GM20431 (cell line): ENCODE data around the gene SULT1A4.
"Not testable (repeated sequence)": the region's sequence is repeated elsewhere in the genome, so short reads cannot be mapped to it uniquely, and the experiment has no call there.

Source experiments
- in situ Hi-C: fragments of 300-500 bp; cut with MseI, MboI; formaldehyde crosslinking; loops from one replicate; pipeline ENCODE4 v1.15.0; 2020; ENCODE audit warnings: low sequenced_read_pairs; ENCODE audit not compliant: unreplicated experiment

Gene SULT1A4

DNA sequence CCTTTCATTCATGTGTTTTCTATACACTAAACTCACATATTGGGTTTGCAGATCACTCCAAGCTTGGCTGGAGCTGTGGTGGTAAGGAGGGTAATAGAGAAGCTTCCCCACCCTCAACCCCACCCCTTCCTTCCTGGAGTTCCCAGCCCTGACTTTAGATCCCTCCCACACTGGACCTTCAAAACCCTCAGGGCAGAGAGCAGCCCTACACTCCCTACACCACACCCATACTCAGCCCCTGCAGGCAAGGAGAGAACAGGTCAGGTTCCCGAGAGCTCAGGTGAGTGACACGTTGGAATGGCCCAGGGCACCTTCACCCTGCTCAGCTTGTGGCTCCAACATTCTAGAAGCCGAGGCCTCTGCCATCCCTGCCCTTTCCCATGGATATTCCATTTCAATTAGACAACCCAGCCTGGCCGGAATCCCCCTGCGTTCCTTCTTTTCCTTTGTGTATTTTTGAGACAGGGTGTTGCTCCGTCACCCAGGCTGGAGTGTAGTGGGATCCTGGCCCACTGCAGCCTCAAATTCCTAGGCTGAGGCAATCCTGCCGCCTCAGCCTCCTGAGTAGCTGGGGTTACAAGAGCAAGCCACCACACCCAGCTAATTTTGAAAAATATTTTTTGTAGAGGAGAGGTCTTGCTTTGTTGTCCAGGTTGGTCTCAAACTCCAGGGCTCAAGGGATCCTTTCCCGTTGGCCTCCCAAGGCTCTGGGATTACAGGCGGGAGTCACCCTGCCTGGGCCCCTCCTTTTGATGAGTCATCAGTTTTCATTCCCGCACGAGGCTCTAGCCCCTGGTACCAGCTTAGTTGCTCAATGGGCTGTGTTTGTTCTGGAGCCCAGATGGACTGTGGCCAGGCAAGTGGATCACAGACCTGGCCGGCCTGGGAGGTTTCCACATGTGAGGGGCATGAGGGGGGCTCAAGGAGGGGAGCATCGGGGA, at the start of gene SULT1A4:
TSS of gene SULT1A4 (plus strand) at position 208 of the 941 bp plus-strand sequence. CDS start 1,473 bp downstream, outside the sequence.
- in situ Hi-C loops, result not testable (repeated sequence)

DNA sequence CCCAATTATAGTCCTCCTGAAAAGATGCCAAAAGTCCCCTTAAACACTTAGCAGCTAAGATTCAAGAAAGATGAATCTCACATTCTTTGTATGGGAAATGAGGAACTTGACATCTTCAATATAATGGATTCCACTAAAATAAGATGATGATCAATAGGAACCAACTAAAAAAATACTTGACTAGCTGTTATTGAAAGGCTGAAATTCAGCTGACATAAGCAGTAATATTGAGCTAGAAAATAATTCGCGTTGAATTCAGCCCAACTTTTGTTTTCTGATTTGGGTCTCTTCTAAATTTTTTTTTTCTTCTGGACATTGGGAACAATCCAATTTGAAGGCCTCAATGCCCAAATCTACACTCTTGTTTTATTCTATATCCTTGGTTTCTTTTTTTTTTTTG, 36.1 kb upstream of the SULT1A4 start:
- in situ Hi-C loops, result not testable (repeated sequence)

DNA sequence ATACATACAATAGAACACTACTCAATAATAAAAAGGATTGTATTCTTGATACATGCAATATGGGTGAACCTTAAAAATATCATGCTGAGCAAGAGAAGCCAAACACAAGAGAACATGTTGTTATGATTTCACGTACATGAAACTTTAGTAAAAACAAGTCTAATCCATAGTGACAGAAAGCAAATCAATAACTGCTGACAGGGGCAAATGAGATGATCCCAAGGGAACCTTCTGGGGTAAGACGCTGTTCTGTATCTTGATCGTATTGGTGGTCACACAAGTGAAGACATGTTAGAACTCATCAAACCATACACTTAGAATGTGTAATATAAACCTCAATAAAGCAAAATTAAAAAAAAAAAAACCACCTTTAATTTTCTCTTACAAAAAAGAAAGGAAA, 34.3 kb upstream of the SULT1A4 start:
- in situ Hi-C loops, result not testable (repeated sequence)

DNA sequence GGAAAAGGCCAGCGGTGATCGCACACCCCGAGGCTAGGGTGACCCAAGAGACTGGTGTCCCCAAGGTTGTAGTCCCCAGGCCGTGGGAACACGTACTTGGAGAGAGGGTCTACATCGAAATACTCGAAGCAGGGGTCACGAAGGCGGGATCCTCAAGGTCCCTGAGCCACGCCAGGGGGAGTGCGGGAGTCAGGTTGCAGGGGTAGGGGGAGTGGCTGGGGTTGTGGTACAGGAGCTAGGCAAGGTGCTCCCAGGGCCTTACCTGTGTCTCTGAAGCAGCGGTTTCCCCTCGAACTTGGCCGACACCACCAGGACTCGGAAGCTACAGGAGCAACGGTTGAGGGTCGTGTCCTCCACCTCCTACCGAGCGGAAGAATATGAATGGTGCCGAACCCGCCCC, 6.0 kb upstream of the SULT1A4 start:
- in situ Hi-C loops, result not testable (repeated sequence)

DNA sequence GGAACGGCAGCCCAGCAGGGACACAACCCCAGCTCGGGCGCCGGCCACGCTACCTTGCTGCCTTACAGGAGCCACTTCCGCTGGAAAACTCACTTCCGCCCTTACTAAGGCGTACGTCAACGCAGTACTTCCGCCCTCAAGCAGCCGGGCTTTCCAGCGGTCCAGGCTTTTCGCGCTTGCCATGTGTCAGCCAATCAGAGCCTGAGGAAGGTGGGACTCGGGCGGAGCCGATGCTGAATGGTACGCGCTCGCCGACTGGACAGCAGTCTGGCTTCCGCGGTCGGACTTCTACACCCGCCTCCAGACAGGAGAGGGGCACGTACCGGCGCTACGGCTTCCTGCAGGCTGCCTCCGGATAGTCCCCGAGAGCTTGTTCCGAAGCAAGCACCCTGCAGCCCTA, 5.4 kb upstream of the SULT1A4 start, which contains the start of the genes BOLA2 and SLX1B:
TSS of gene BOLA2 (minus strand) at position 83 of the 400 bp plus-strand sequence. CDS start 98 bp downstream, outside the sequence.
TSS of gene SLX1B (plus strand) at position 265 of the 400 bp plus-strand sequence.
- in situ Hi-C loops, result not testable (repeated sequence)

DNA sequence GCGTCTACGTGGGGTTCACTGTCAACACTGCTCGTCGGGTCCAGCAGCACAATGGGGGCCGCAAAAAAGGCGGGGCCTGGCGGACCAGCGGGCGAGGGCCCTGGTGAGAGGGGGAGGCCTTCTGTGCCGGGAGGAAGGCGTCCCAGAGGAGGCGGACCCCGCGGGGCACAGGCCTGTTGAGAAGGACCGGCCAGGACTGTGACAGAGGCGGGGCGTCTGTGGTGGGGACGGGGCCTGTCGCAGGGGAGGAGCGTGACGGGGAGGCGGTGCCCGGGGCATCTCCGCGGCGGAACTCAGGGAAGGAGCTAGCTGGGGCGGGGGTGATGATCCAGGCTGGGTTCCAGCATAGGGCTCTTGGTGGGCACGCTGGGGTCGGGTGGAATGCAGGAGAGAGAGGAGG, 4.9 kb upstream of the SULT1A4 start:
- in situ Hi-C loops, result not testable (repeated sequence)

DNA sequence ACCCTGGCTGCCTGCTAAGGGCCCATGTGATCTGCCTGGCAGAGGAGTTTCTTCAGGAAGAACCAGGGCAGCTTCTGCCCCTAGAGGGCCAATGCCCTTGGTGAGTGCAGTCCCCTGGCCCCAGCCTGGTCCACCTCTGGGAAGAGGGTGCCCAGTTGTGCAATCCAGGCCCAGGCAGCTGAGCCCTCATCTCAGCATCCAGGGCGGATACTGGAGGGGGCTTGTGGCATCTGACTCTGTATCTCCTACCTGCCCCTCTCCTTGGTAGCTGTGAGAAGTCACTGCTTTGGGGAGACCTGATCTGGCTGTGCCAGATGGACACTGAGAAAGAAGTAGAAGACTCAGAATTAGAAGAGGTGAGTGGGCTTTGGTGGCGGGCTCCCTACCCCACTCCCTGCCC, 2.1 kb upstream of the SULT1A4 start:
- in situ Hi-C loops, result not testable (repeated sequence)

DNA sequence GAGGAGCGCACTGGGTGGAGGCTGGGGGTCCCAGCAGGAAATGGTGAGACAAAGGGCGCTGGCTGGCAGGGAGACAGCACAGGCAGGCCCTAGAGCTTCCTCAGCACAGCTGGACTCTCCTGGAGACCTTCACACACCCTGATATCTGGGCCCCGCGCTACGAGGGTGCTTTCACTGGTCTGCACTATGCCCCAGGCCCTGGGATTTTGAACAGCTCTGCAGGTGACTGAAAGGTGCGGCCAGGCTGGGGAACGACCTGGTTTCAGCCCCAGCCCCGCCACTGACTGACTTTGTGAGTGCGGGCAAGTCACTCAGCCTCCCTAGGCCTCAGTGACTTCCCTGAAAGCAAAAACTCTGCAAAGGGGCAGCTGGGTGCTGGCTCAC, 926 bp downstream of the SULT1A4 start:
- in situ Hi-C loops, result not testable (repeated sequence)

DNA sequence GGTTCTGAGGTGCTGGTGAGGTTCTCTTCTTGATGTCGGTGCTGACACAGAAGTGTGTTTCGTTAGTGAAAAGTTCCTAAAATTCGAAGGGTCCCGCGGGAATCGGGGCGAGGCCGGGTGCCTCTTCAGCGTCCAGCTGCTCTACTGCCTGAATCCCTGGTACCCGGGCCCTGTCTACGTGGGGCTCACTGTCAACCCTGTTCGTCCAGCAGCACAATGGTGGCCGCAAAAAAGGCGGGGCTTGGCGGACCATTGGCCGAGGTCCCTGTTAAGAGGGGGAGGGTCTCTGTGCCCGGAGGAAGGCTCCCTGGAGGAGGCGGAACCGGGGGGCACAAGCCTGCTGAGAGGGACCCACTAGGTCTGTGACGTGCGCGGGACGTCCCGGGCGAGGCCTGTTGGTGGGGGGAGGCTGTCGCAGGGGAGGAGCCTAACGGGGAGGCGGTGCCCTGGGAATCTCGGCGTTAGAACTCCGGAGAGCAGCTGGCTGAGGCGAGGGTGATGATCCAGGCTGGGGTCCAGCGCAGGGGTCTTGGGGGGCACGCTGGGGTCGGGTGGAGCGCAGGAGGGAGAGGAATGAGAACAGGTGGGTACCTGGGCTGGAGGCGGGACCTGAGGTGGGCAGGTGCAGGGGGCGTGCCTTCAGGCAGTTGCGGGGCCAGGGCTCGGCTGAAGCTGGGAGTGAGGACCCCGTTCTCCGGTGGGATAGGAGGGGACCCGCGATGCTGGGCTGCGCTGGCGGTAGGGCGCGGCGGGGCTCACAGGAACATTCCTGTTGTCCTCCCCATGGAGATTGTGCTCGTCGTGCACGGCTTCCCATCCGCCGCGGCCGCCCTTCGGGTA, 6.5 kb downstream of the SULT1A4 start:
- in situ Hi-C loops, result not testable (repeated sequence)

DNA sequence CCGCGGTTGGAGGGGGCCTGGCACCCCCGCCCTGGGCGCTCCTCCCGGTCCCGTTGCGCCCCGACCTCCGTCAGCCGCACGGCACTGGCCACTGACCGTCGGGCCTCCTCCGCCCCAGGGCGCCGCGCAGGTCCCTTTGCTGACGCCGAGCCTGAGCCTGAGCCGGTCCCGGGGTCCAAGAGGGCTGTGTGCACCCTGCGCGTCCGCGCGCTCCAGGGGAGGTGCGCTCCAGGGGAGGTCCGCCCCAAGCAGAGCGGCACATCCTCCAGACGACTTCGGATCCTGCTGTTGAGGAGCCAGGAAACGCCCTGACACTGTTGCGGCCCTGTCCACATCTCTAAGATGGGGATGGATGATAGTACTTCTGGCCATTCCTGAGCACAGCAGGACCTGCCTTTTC, 7.2 kb downstream of the SULT1A4 start:
- in situ Hi-C loops, result not testable (repeated sequence)

DNA sequence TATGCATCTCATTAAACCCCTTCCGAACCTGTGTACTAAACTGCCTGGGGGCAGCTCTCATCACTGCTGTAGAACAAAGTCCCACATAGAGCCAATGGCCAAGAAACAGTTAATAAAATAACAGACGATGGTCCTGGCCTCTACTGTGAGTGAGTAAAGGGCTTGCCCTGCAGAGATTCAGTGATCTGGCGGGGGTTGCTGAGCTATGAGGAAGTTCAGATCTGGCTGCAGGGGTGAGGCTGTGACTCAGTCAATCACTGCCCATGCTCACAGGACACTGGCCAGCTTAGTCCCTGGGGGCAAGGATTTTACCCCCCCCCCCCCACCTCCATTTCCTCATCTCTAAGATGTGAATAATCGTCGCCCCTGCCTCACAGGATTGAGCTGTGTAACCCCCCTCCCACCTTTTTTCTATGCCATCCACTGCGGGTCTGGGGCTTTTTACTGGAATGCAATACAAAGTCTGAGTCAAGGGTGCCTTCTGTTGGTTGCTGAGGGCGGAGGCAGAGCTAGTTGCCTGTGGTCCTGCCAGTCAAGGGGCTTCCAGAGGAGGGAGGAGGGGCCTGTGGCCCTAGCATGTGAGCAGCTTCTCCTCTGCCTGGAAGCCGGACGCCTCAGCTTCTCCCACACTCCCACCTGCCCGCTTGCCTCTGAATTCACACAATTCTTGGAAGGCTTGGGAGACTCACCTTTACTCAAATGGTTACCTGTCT, 8.1 kb downstream of the SULT1A4 start:
- in situ Hi-C loops, result not testable (repeated sequence)

DNA sequence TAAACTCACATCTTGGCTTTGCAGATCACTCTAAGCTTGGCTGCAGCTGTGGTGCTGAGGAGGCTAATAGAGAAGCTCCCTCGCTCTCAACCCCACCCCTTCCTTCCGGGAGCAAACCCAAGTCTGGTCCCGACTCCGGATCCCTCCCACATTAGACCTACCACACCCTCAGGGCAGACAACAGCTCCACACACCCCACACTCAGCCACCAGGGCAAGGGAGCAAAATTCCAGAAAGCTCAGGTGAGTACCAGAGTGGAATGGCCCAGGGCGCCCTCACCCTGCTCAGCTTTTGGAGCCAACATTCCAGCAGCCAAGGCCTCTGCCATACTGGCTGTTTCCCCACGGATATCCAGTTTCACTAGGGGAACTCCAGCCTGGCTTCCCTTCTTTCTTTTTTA, 9.9 kb downstream of the SULT1A4 start:
- in situ Hi-C loops, result not testable (repeated sequence)

DNA sequence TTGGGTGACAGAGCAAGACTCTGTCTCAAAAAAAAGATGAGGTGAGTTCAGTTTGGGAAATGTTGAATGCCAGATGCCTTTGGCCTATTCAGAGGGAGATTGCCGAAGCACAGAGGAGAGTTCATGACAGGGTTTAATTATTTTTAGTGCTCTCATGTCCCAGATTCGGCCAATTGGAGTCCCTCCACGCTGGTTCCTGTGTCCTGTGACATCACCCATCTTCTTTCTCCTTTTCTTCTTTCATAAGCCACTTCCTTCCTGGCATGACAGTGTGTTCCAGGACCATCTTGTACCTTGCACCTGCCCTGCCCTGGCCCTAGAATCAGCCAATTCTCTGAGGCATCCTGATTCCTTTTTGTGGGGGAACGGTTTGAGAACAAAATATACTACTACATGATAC, 12.4 kb downstream of the SULT1A4 start:
- in situ Hi-C loops, result not testable (repeated sequence)

DNA sequence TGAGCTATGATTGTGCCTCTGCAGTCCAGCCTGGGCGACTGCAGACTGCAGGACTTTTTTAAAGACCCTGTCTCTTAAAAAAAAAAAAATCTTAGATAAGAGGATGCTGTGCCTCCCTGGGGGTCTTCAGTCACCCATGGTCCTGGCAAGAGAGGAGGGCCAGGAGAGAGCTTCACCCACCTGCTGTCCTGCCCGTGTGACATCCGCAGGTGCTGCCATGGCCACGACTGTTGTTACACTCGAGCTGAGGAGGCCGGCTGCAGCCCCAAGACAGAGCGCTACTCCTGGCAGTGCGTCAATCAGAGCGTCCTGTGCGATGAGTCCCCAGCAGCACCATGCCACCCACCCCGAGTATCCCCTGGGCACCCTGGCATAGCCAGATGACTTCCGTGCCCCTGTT, 22.6 kb downstream of the SULT1A4 start:
- in situ Hi-C loops, result not testable (repeated sequence)

DNA sequence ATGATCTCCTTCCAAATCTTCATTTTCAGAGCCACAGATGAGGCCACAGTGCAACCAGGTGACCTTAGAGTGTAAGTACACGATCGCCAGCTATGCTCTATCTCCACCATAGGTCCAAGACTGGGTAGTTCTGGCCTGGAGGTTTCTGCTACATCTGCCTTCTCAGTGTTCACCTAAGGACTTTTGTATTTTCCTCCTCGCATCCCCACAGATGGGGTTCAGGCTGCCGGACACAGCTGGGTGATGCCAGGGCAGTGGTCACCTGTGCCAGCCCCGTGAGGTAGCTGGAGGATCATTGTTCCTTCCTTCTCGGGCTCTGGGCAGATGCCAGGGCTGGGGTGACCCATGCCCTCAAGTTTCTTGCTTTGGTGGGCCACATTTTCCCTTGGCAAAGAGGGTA, 46.6 kb downstream of the SULT1A4 start, which contains the start of gene NPIPB12:
TSS of gene NPIPB12 (minus strand) at position 101 of the 400 bp plus-strand sequence.
- in situ Hi-C loops, result not testable (repeated sequence)
